ENCODE results near the gene NDC1.
"Not testable (repeated sequence)": the region's sequence is repeated elsewhere in the genome, so short reads cannot be mapped to it uniquely, and the experiment has no call there.

NDC1 gene, protein sequence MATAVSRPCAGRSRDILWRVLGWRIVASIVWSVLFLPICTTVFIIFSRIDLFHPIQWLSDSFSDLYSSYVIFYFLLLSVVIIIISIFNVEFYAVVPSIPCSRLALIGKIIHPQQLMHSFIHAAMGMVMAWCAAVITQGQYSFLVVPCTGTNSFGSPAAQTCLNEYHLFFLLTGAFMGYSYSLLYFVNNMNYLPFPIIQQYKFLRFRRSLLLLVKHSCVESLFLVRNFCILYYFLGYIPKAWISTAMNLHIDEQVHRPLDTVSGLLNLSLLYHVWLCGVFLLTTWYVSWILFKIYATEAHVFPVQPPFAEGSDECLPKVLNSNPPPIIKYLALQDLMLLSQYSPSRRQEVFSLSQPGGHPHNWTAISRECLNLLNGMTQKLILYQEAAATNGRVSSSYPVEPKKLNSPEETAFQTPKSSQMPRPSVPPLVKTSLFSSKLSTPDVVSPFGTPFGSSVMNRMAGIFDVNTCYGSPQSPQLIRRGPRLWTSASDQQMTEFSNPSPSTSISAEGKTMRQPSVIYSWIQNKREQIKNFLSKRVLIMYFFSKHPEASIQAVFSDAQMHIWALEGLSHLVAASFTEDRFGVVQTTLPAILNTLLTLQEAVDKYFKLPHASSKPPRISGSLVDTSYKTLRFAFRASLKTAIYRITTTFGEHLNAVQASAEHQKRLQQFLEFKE

DNA sequence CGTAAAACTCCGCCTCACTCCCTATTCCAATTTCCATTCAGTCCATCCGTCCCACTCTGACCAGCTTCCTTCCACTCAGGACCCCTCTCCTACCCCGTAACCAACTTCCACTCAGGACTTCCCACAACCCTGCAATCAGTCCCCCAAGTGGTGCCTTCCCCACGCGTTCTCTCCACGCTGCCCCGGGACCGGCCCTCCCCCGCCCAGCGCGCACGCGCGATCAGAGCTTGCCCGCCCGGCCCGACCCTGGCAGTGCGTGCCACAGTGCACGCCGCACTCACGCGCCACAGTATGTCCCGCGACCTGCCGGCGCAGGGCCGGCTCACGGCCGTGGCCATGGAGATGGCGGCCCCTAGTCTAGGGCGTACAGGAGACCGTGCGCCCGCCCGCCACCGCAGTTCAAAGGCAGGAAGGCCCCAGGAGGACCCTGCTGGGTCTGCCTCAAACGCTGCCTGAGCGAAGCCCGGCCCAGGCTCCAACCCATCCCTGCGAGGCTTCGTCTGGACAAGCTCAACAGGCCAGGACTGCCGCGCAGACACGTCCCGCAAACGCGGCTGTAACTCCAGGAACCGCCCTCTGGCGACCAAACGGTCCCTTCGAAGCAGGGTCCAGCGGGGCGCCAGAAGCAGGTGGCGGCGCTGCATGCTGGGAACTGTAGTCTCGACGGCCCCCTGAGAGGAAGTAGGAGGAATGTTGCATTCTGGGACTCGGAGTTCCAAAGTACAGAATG, at the start of gene NDC1:
Gene NDC1, minus strand, starts transcription at position 373 of the 730 bp plus-strand sequence. Its CDS starts 35 bp downstream, at position 338.
- DNase-seq (ENCODE audit: low read depth, low spot score), result peak; percentile 71

DNA sequence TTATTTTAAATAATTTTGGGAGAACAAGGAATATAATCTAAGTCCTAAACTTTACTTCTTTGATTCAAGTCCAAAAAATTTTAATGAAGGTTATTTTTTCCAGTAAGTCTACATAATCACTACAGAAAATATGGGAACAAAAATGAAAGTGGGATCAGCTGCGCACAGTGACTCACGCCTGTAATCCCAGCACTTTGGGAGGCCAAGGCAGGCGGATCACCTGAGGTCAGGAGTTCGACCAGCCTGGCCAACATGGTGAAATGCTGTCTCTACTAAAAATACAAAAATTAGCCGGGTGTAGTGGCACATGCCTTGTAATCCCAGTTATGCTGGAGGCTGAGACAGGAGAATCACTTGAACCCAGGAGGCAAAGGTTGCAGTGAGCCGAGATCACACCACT, 45.5 kb upstream of the NDC1 start:
- DNase-seq (ENCODE audit: low read depth, low spot score), result not testable (repeated sequence)

DNA sequence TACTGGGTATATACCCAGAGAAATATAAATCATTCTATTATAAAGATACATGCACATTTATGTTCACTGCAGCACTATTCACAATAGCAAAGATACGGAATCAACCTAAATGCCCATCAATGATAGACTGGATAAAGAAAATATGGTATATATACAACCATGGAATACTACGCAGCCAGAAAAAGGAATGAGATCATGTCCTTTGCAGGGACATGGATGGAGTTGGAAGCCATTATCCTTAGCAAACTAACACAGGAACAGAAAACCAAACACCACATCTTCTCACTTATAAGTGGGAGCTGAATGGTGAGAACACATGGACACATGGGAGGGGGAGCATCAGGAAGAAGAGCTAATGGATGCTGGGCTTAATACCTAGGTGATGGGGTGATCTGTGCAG, 43.8 kb upstream of the NDC1 start:
- not testable (repeated sequence) for DNase-seq (ENCODE audit: low read depth, low spot score)

DNA sequence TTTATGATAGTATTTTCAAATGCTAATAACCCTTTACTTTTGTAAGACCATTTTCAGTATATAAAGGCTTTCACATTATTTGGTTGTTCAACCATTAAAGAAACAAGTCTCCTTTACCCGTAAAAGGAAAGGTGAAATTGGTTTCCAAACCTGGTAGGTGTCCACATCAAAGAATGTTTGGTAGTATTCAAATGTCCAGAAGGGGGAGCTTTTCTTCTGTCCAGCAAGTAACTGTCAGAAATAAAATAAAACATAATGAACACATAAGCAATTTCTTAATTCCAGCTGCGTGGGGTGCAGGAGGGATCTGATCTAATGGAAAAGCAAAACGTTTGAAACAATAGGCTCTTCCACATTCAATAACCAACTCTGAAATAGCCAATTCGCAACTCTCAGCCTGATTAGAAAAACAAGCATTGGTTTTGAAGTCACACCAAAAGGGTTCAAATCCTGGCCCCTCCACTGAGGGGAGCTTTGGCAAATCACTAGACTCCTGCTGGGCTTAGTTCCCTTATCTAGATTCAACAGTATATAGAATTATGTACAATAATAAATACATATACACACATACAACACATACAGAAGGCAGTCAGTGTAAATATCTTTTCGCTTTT, 40.5 kb upstream of the NDC1 start:
- DNase-seq (ENCODE audit: low read depth, low spot score), result no peak

DNA sequence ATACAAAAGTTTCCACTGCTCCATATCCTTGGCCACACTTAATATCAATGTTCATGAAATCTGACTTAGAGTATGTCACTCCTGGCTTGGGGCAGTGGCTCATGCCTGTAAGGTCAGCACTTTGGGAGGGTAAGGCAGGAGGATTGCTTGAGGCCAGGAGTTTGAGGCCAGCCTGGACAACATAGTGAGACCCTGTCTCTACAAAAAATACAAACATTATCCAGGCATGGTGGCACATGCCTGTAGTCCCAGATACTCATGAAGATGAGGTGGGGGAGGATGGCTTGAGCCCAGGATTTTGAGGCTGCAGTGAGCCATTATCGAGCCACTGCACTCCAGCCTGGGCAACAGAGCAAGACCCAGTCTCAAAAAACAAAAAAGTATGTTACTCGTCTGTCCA, 37.1 kb upstream of the NDC1 start:
- DNase-seq (ENCODE audit: low read depth, low spot score), result not testable (repeated sequence)

DNA sequence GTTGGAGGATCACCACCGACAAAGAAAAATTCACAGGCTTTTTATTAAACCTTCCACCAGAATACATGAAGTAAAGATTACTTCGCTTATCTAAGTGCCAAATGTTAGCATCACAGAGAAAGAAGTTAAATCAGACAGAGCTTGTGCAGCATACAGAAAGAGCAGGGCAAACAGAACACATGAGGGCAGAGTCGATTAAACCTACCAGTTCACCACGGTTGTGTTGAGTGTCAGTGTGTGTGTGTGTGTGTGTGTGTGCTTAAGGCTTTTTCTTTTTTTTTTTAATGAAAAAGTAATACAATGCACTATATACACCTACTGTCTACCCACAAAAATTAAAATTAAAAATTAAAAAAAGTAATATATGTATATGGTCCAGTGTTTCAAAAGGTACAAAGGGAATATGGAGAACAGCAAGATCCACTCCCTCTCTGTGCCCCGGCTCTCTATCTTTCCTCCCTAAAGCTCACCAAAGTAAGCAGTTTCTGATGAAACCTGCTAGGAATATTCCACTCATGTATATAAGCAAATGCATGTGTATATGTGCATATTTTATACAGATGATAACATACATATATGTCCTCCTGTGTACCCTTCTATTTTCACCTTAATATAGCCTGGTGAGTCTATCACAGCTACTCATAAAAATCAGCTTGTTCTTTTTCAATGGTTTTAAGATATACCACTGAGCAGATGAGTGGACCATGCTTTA, 33.8 kb upstream of the NDC1 start:
- no peak for DNase-seq (ENCODE audit: low read depth, low spot score)

DNA sequence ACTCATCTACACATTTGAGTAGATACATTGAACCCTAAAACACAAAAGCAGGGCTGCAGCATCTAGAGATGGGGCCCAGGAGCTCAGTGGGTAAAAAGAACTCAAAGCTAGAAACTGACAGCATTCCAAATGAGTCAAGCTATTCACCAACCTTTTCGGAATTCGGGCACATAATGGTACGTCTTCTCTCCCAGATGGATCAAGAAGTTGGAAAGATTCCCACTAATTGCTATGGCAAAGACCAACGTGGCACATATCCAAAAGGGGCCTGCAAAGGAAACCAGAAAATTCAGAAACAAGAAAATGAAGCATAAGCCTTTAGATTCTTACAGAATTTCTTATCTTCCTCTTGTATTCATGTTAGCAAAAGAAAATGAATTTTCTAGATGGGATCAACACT, 33.1 kb upstream of the NDC1 start:
- DNase-seq (ENCODE audit: low read depth, low spot score), result no peak

DNA sequence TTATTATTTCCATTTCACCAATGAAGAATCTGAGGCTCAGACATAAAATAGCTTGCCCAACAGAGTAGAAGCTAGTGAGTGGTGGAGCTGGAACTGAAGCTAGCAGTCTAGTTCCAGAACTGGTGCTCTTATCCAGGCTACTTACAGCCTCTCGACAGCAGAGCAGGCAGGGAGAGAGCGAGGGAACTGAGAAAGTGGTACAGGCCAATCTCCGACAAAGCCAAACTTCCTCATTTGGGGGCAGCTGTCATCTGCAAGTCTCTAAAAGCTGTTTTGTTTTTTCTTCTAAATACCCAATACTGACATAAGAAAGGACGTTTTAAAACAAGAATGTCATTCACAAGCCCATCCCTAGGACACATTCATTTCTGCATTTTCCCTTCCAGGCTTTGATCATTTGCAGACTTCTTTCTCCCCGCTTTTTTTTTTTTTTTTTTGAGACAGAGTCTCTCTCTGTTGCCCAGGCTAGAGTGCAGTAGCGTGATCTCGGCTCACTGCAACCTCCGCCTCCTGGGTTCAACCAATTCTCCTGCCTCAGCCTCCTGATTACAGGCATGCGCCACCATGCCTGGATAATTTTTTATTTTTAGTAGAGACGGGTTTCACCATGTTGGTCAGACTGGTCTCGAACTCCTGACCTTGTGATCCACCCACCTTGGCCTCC, 31.5 kb upstream of the NDC1 start:
- no peak for DNase-seq (ENCODE audit: low read depth, low spot score)

DNA sequence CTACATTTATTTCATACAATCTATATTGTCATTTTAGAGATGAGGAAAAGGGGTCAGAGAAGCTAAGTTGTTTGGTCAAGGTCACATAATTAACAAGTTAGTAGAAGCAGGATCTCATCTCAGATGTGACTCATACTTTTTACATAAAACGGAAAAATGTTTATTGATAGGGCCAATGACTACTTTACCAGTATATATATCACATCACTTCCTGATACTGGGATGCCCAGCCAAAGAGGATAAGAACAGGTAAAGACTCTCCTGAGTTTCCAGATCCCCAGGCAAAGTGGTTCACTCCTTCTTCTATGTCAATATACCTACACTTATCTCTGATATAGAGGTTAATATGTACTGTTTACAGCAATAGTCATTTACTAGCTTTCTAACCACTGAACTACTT, 30.5 kb upstream of the NDC1 start:
- no peak for DNase-seq (ENCODE audit: low read depth, low spot score)

DNA sequence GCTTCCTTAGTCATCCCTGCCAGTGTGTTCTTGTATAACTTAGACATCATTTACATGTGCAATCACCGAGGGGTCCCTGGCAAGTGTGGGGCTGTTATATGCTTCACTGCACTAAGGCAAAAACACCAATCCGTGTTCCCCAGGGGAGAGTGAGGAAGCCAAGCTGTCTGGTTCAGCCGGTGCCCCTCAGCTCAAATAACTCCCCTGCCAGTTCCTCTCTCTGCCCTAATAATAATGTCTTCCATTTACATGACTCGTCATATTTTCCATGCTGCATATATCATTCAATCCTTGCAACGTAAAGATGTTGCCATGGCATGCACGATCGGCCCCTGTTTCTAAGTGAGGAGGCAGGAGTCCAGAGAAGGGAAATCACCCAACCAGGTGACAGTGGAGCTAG, 24.4 kb upstream of the NDC1 start:
- no peak for DNase-seq (ENCODE audit: low read depth, low spot score)

DNA sequence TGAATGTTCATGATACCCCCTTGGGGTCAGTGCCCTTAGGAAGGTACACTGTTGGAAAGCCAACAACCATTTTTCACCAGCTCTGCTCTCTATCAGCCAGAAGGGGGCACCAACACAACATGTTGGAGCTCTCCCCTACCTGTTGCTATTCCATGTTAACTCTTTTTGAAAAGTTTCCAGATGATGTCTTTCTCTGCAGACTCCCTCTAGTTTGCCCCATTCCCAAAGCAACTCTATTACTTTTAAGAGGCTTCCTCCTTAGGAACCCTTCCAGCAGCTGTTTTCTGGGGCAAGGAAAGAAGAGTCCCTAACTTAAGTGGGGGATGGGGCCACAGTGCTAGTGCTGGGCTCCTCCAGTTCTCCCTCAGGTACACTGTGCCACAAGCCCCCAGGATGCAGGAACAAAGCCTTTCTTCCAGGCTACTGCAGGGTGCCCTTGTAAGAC, 22.9 kb upstream of the NDC1 start:
- no peak for DNase-seq (ENCODE audit: low read depth, low spot score)

DNA sequence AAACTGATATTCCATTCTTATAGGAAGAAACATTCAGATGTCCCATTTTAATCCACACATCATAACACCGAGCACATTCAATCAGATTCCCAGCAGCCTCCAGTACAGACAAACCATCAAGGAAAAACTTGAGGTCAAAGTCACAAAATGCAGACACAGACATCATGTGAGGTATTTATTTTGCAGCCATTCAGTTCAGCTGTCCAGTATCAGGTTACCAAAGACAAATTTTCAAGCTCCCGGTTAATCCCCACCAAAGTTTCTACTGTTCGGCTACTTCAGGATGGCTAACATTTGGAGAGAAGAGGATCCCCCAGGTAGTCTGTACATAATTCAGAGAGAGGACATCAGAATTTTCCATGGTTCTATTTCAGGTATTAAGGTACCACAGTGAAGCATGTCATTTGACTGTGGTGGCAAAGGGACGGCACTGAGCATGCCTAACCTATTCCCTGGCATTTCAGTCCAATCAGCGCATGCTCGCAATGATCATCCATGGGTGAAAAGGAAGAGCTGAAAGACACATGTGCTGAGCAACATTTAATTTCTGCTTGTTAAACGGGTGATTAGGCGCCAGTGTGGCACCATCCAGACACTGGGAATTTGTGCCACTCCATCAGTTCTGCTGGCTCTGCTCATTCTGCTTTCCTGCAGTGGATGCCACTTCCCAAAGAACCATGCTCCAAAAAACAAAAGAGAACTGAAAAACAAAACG, 13.6 kb upstream of the NDC1 start:
- DNase-seq (ENCODE audit: low read depth, low spot score), result no peak

DNA sequence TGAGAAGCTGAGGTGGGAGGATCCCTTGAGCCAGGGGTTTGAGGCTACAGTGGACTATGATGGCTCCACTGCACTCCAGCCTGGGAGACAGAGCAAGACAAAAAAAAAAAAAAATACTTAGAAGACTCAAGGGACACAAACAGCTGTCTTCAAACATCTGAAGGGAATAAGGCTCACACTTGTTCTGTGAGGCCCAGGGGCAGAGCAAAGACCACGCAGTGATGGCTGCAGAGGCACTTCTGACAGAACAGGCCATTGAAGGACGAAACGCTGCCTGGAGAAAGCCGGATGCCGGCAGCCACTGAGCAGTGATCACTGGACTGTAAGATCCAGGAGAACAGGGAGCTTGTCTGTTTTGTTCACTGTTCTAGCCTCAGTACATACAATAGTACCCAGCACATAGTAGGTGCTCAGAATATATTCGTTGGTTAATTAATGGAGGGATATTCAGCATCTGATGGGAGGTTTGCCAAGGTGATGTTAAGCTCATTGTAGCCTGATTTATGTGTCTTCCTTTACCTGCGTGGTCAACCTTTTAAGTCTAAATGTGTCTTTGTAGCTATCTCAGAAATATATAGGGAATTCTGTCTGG, 12.1 kb upstream of the NDC1 start:
- no peak for DNase-seq (ENCODE audit: low read depth, low spot score)

DNA sequence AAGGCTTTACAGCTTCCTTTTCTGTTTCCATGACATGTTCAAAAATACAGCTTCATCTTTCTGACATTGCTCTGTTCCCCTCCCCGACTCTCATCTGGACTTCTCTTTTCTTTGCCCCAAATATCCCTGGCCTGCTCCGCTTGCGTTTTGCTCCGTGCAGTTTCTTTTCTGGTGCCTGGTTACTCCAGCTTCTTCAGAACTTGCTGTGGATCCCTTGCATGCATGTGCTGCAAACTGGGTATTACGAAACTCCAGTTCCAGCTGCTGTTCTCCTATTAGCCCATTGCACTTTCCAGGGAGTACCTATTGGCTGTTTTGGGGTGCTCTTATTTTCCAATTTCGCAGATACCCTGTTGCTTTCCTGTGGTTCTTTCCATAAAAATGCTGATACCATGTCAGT, 9.9 kb upstream of the NDC1 start:
- DNase-seq (ENCODE audit: low read depth, low spot score), result no peak

DNA sequence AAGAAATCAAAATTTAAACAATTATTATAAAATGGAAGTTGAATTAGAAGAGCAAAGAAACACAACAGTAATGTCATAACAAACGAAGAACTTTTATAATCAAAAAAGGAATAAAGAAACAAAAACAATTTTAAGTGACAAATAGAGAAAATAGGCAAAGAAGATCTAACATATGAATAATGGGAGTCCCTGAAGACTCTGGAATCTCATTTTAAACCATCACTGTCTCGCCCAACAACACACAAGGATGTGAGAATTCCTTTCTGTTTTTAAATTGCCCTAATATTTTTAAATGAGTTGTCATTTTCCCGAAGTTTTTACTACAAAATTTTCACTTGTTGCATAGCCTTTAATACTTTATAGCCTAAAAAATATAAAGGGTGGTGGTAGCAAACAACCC, 4.3 kb upstream of the NDC1 start:
- no peak for DNase-seq (ENCODE audit: low read depth, low spot score)

DNA sequence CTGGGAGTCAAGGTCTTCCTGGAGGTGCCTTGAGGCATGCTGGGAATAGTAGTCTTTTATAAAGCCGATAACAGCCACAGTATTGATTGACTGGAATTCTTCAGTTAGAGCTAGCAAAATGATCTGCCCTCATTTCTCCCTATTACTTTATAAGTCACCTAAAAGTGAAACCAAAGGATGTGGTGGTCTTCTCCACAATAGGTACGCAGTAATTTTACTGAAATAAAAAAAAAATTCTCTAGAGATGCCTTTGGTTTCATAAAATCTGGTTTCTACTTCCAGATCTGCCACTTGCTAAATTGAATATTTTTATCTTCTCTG, 518 bp upstream of the NDC1 start:
- DNase-seq (ENCODE audit: low read depth, low spot score), result no peak

DNA sequence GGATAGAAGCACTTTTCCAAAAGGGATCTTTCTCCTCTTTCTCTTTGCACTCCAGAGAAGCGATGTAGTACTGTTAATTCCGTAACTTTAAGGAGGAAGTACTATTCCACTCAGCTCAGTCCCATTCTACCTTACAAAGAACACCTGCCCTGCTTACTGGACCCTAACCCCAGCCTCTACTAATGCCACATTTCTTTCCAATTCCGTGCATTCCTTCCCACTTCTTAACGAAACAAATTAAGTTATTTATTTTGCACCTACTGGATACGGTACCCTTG, 511 bp downstream of the NDC1 start:
- no peak for DNase-seq (ENCODE audit: low read depth, low spot score)

DNA sequence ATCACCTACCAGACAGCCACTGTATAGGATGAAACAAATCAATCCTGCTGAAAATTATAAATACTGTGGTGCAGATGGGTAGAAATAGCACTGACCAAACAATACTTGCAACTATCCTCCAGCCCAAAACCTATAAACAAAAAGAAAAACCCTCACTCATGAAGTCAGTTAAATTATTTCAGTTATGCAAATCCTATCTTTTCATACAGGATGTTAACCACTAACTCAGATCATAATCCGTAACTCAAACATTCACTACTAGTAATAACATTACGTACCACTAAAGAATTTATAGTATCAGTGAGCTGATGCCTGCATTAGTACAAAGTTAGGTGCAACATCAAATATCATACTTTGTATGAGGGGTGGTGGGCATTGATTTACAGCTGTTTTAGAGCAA, 2.6 kb downstream of the NDC1 start:
- DNase-seq (ENCODE audit: low read depth, low spot score), result no peak

DNA sequence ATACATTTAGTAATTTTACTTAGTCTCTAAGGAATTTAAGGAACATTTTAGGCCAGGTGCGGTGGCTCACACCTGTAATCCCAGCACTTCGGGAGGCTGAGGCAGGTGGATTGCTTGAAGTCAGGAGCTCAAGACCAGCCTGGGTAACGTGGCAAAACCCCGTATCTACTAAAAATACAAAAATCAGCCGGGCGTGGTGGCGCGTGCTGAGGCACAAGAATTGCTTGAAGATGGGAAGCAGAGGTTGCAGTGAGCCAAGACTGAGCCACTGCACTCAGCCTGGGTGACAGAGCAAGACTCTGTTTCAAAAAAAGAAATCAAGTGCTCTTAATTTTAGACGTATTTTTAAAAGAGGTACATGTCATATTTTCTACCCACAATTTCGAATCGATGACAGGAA, 3.3 kb downstream of the NDC1 start:
- no peak for DNase-seq (ENCODE audit: low read depth, low spot score)

DNA sequence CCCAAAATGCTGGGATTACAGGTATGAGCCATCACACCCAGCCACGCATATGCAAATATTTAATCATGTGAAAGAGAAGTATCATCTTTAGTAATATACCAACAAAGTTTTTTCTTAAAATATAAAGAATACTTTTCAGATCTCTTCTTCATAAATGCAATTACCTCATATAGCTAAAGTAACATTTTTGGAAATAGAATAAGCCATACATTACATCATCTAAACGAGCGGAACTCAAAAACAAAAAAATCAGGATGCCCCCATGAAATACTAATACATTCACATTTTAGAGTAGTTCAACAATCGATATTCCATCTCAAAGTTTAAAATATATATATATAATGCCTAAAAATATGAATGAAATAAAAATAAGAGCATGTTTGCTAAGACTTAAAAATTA, 4.7 kb downstream of the NDC1 start:
- no peak for DNase-seq (ENCODE audit: low read depth, low spot score)

Measured in activated naive CD8-positive, alpha-beta T cell treated with anti-CD3 and anti-CD28 coated beads, Interleukin-2, amount 50 U/mL, for 16 hours (primary cell).